ENCODE results near the gene BABAM2. TPM values are rescaled to one million over a fixed set of nuclear protein-coding genes. Genes with fewer than 3 reads are reported as not detected.
A peak's percentile ranks its signal among the peaks of the same experiment; 100 is the strongest.

Gene BABAM2
- total and polyA plus RNA-seq, 9 of the 15 experiments (the other 6 are each of a cell fraction or from before 2014, with no cell fraction given), result 10.9 to 37.4 (median 25.6) TPM

GRCh38 chr2:27925766-27926472, 35.4 kb downstream of the BABAM2 start (continued):
- TF ChIP-seq SIN3A (IDR thresholded peaks at IDR 0.05; ENCODE audit: borderline replicate concordance in 2 of 2, control insufficient read depth in 1 of 2, low read depth in 2 of 2, low read length in 2 of 2), result no peak
- no peak for TF ChIP-seq CBX2 (IDR thresholded peaks at IDR 0.05; ENCODE audit: insufficient read depth, low read length, poor library complexity, severe bottlenecking)
- TF ChIP-seq HNRNPK (IDR thresholded peaks at IDR 0.05; ENCODE audit: low read depth, low read length, poor library complexity, severe bottlenecking), result no peak
- no peak for TF ChIP-seq ARHGAP35 (IDR thresholded peaks at IDR 0.05; ENCODE audit: partially characterized antibody)
- no peak for TF ChIP-seq ZBTB11 (CRISPR knock-in tag; IDR thresholded peaks at IDR 0.05)
- peak; percentile 95 to 96 for TF ChIP-seq FOXK2 (conservative IDR thresholded peaks at IDR 0.05 in 1 of 2, IDR thresholded peaks at IDR 0.05 in 1 of 2; ENCODE audit: low read depth in 2 of 2)
- TF ChIP-seq ZFPM2 (CRISPR knock-in tag; IDR thresholded peaks at IDR 0.05), result no peak
- no peak for TF ChIP-seq PHTF2 (CRISPR knock-in tag; IDR thresholded peaks at IDR 0.05)
- TF ChIP-seq SRSF7 (optimal IDR thresholded peaks at IDR 0.05; ENCODE audit: low read depth, low read length), result no peak
- peak; percentile 28; the same call in 1 of the 2 replicates for TF ChIP-seq TAF7 (tag; IDR thresholded peaks at IDR 0.05)
- TF ChIP-seq SREBF1 (IDR thresholded peaks at IDR 0.05; ENCODE audit: borderline replicate concordance, low read depth, low read length), result no peak
- peak; percentile 76; the same call in 1 of the 2 replicates for TF ChIP-seq MTA1 (IDR thresholded peaks at IDR 0.05; ENCODE audit: borderline replicate concordance)
- TF ChIP-seq ZNF316 (IDR thresholded peaks at IDR 0.05), result peak; percentile 82
- no peak; a peak in 1 of 4 replicates for TF ChIP-seq HDAC1 (IDR thresholded peaks at IDR 0.05)
- TF ChIP-seq HDGF (IDR thresholded peaks at IDR 0.05), result 0 out of 2 replicates have a peak, but pooled peaks have one; percentile 50
- TF ChIP-seq ZFP36 (IDR thresholded peaks at IDR 0.05; ENCODE audit: low read depth, low read length, partially characterized antibody), result no peak
- TF ChIP-seq ZNF395 (CRISPR knock-in tag; IDR thresholded peaks at IDR 0.05), result no peak
- TF ChIP-seq TRIM25 (IDR thresholded peaks at IDR 0.05; ENCODE audit: borderline replicate concordance), result 0 out of 2 replicates have a peak, but pooled peaks have one; percentile 22
- TF ChIP-seq RBBP5 (IDR thresholded peaks at IDR 0.05; ENCODE audit: borderline replicate concordance, insufficient read depth, low read length, poor library complexity, severe bottlenecking), result peak; percentile 53
- no peak for TF ChIP-seq ZNF408 (CRISPR knock-in tag; IDR thresholded peaks at IDR 0.05; ENCODE audit: low read depth)
- 0 out of 2 replicates have a peak, but pooled peaks have one; percentile 54 for TF ChIP-seq SMAD4 (CRISPR knock-in tag; conservative IDR thresholded peaks at IDR 0.05)
